Measurements from ENCODE around the gene ACTL6A.
"Not testable (repeated sequence)": the region's sequence is repeated elsewhere in the genome, so short reads cannot be mapped to it uniquely, and the experiment has no call there.

The ACTL6A gene

GRCh38 chr3:179562591-179563270, at the start of gene ACTL6A:
ACTL6A (plus strand) TSS chr3:179562926; CDS start chr3:179563093, 167 bp downstream.
- peak; percentile 100 for DNase-seq

DNA sequence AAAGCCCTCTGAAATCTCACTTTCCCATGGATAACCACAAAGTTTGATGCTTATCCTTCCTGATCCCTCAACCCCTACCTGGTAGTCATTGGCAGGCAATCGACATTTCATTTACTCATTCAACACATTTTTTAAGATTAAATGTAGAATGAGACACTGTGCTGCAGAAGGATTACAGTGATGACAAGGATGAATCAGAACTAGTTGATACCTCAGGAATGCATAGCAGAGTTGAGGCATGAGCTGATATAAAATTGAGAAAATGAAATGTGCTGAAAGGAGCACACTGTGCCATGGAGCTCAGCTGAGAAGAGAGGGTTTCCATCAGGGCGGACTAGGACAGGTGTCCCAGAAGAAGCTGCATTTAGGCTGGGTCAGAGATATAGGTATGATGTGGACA, 48.9 kb upstream of the ACTL6A start:
- DNase-seq = no peak

DNA sequence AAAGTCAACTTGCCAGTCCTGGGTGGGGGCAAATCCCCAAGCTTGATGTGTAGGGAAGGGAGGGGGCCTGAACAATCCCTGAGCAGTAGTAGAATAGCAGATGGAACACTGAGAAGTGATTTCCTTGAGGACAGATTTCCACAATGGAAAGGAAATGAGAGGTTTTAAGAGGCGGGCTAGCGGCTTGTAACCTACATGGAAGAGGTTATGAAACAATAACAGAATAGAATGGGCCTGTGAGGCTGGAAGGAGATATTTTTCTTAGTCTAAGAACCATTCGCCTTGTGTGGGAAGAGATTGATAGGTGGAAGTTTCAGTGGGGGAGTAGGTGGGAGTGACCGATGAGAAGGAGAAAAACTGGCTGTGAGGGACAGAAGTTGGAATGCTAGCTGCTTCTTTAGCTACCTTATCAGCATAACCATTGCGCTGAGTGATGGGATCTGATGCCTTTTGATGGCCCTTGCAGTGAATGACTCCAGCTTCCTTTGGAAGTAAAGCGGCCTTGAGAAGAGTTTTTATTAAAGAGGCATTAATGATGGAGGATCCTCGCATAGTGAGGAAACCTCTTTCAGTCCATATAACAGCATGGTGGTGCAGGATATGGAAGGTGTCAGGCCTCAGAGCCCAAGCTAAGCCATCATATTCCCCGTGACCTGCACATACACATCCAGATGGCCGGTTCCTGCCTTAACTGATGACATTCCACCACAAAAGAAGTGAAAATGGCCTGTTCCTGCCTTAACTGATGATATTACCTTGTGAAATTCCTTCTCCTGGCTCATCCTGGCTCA, 46.1 kb upstream of the ACTL6A start:
- not testable (repeated sequence) for DNase-seq

DNA sequence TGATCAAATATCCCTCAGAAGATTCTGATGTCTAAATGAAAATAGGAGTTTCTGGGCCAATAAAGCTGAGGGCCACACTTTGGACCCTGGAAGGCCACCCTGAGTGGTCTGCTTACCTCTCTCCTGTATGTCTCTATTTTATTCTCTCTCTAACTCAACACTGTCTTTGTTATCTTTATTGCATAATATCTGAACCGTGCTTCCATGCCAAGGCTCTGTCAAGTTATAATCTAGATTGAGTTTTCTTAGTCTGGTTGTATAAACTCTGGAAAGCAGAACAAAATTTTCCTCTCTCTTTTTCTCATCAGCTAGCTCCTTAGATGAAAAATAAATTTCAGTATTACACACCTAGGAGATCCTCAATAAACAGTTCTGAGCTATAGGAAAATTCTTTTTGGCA, 36.2 kb upstream of the ACTL6A start:
- no peak for DNase-seq

DNA sequence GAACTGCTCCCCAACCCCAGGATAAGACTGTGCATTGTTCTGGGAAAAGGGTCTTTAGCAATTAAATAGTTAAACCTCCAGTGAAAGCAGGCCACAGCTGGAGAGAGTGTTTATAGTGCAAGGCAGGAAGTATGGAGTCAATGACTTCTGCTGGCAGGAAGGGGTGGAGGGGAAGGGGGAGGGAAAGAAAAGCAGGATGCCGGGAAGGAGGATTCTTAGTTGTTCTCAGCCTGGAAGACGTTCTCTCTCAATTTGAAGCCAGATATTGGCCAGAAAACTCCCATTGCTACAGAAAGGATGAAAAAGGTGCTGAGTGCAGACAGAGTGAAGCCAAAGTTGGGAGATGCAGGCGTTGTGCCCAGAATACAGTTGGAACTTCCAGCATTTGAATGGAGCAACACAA, 35.7 kb upstream of the ACTL6A start:
- peak; percentile 94 for DNase-seq

DNA sequence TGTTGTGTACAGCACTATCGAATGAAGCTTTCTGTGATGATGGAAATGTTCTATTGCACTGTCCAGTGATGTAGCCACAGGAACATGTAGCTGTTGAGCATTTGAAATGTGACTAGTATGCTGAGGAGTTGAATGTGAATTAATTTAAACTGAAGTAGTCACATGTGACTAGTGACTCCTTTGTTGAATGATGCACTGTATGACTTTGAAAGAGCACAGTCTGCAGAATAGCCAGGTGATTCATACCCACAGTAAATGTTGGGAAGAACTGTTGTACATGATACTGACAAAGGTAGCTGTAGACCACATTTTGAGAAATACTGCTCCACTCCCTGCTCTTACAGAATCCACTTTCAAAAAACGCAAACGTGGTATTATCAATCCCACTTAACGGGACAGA, 34.0 kb upstream of the ACTL6A start:
- no peak for DNase-seq

DNA sequence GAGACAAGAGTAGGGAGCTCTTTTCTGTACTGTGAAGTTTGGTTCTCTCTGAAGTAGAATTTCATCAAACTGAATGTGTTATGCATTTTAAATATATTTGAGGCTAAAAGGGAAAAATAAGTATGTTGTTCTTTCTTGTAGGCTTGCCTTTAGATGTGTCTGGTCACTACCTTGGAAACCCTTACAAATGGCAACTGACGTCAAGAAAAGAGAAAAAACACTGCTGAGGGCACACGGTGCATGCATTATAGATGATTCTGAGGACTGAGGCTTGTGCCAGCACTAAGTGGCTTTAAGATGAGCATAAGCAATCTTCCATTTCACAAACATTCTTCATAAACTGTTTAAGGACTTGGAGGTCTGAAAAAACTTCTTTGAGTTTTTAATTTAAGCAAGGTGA, 31.1 kb upstream of the ACTL6A start:
- DNase-seq = no peak

- no peak for DNase-seq
Observed at GRCh38 chr3:179533274-179533673, 29.5 kb upstream of the ACTL6A start.

GRCh38 chr3:179536256-179536655, 26.5 kb upstream of the ACTL6A start:
- DNase-seq = no peak

- DNase-seq = no peak
Observed at GRCh38 chr3:179541094-179541493, 21.6 kb upstream of the ACTL6A start.

GRCh38 chr3:179541596-179541995, 21.1 kb upstream of the ACTL6A start:
- no peak for DNase-seq

DNA sequence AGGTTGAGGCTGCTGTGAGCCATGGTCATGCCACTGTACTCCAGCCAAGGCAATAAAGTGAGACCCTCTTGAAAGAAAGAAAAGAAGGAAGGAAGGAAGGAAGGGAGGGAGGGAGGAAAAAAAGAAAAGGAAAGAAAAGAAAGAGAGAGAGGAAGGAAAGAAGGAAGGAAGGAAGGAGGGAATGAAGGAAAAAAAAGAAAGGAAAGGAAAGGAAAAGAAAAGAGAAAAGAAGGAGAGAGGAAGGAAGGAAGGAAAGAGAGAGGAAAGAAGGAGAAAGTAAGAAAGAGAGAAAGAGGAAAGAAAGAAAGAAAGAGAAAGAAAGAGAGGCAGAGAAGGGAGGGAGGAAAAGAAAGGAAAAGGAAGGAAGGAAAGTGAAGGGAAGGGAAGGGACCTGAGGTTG, 20.4 kb upstream of the ACTL6A start:
- no peak for DNase-seq

DNA sequence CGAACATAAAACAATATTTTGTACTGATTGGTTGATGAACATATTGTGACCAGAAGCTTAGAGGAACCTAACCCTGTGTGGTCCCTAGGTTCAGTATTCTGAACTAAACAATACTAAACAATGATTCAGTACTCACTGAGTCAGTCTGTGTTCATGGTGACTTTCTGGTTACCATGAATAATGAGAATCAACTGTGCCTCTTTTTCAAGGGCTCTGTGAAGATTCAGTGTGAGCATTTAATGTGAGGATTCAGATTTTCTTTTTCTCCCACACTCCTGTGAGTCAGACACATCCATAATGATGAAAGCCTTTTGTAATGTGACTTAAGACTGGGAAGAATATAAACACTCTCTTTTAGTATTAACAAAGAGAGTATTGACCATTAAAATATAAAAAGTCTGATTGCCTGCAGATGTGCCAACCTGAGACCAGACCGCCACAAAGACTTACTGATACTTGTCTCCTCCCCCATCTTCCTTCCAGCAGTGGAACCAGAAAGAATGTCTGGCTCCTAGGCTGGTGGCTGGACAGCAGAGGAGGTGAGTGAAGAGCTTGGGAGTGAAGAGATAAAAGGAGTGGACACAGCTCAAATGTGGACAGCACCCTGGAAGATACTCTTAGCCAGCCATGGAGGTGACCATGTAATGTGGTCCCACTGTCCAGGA, 17.6 kb upstream of the ACTL6A start:
- DNase-seq = no peak

DNA sequence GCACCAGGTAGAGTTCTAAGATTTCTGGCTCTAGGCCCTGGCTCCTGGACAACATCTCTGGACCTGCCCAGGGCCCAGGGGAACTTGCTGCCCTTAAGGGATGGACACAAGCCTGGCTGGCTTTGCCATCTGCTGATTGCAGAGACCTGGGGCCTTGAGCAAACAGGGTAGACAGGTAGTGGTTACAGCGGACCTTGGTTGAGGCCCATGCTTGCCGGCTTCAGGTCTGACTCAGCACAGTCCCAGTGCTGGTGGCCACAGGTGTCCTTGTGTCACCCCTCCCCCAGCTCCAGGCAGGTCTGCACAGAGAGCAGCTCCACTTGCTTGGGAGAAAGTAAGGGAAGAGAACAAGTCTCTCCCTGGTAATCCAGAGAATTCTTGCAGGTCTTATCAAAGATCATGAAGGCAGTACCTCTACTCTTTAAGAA, 15.9 kb upstream of the ACTL6A start:
- DNase-seq = no peak

- peak; percentile 35 for DNase-seq
Observed at GRCh38 chr3:179551349-179552105, 11.2 kb upstream of the ACTL6A start.

DNA sequence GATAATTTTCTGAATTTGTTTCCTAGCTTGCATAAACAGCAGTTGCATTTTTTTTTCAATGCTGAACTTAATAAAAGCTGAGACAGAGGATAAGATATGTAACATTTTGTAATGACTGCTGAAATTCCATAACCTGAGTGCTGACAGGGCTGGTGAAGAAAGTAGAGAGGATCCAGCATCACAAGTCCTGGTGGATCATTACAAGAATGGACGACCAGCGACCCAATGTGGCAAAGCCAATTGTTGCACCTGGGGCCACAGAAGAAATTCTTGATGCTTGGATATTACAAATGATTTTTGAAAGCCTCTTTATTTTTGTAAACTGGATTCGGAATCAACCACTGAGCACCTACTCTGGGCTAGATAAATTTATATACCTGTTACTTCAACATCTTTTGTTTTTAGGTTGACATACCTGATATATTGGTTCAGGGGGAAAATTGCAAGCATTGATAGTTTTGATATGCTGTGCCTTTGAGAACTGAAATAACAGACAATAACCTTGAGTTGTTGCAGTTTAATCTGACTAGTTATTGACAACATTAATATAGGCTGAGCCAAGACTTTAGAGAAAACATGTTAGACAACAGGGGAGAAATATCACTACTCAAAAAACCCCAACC, 3.9 kb upstream of the ACTL6A start:
- peak; percentile 81 for DNase-seq

DNA sequence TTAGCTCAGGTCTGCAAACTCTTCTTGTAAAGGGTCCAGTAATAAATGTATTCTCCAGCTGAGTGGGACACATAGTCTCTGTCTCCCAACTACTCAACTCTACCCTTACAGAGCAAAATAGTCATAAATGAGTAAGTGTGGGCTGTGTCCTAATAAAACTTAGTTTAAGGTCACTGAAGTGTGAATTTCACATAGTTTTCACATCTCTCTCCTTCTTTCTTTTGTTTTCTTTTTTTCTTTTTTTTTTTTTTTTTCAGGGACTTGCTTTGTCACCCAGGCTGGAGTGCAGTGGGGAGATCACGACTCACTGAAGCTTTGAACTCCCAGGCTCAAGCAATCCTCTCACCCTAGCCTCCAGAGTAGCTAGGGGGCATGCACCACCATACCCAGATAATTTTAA, 1.9 kb upstream of the ACTL6A start:
- DNase-seq = no peak

- no peak for DNase-seq
Observed at GRCh38 chr3:179563271-179563783, 601 bp downstream of the ACTL6A start.

GRCh38 chr3:179565496-179565895, 2.8 kb downstream of the ACTL6A start:
- no peak for DNase-seq

- no peak for DNase-seq
Observed at GRCh38 chr3:179580992-179581391, 18.3 kb downstream of the ACTL6A start.

GRCh38 chr3:179589143-179589542, 26.4 kb downstream of the ACTL6A start:
- no peak for DNase-seq

- DNase-seq = no peak
Observed at GRCh38 chr3:179590669-179591068, 27.9 kb downstream of the ACTL6A start.

Measured in right hindlimb (tissue), 1 donor.